Hepatocyte (in vitro differentiated cells): ENCODE data around the gene RBM12.

Source experiments
- CTCF ChIP-seq: fragments of 200-600 bp; sonication (generic); IDR thresholded peaks from 2 replicates; pipeline ENCODE4 v1.5.1; 2016; ENCODE audit warnings: antibody characterized with exemption, mild to moderate bottlenecking; ENCODE audit not compliant: poor library complexity
- EZH2phosphoT487 ChIP-seq: fragments of 200-600 bp; sonication (generic); IDR thresholded peaks from one replicate; pipeline ENCODE4 v1.6.1; 2018; ENCODE audit warnings: antibody characterized with exemption, mild to moderate bottlenecking, low read depth, moderate library complexity; ENCODE audit not compliant: unreplicated experiment, severe bottlenecking

GRCh38 chr20:35695245-35695749 is 30.6 kb upstream of the RBM12 start:
- TF ChIP-seq EZH2phosphoT487 (no peak), CTCF (no peak)
